MM.1S (cell line): ENCODE results near the gene DOK3.

Source experiments
- DNase-seq: peaks from one replicate; pipeline ENCODE4 v3.0.0-alpha.2; 2015
- H2AFZ ChIP-seq: fragments of 300-600 bp; sonication (generic); 2 replicates; pipeline ENCODE4 v1.6.0; 2016; ENCODE audit warnings: antibody characterized with exemption, low read length
- H3F3A ChIP-seq: fragments of 300-600 bp; sonication (generic); 2 replicates; pipeline ENCODE4 v1.6.1; 2016; ENCODE audit warnings: mild to moderate bottlenecking, antibody characterized with exemption, low read length, moderate library complexity, mixed read lengths; ENCODE audit not compliant: insufficient read depth
- H3K27ac ChIP-seq: fragments of 300-600 bp; sonication (generic); 2 replicates; pipeline ENCODE4 v1.5.1; 2016; ENCODE audit warnings: mild to moderate bottlenecking, low read length
- H3K27me3 ChIP-seq: fragments of 300-600 bp; sonication (generic); replicated peaks from 2 replicates; pipeline ENCODE4 v1.6.0; 2016; ENCODE audit warnings: low read length; ENCODE audit not compliant: insufficient read depth
- H3K36me3 ChIP-seq: fragments of 300-600 bp; sonication (generic); replicated peaks from 2 replicates; pipeline ENCODE4 v1.6.1; 2016; ENCODE audit warnings: mild to moderate bottlenecking, low read length, mixed read lengths; ENCODE audit not compliant: insufficient read depth
- H3K4me1 ChIP-seq: fragments of 300-600 bp; sonication (generic); 2 replicates; pipeline ENCODE4 v1.6.1; 2016; ENCODE audit warnings: low read length, mixed read lengths
- H3K4me2 ChIP-seq: fragments of 300-600 bp; sonication (generic); 2 replicates; pipeline ENCODE4 v1.6.0; 2016; ENCODE audit warnings: low read depth, low read length
- H3K4me3 ChIP-seq: fragments of 300-600 bp; sonication (generic); 2 replicates; pipeline ENCODE4 v1.5.1; 2016; ENCODE audit warnings: low read length, mixed read lengths
- H3K79me2 ChIP-seq: fragments of 300-600 bp; sonication (generic); 2 replicates; pipeline ENCODE4 v1.6.1; 2016; ENCODE audit warnings: mixed run types, low read length, mixed read lengths
- H3K9ac ChIP-seq: fragments of 300-600 bp; sonication (generic); 2 replicates; pipeline ENCODE4 v1.6.1; 2016; ENCODE audit warnings: low read length, mixed read lengths
- H3K9me2 ChIP-seq: fragments of 300-600 bp; sonication (generic); replicated peaks from 2 replicates; pipeline ENCODE4 v1.6.1; 2016; ENCODE audit warnings: mild to moderate bottlenecking, low read length, mixed read lengths; ENCODE audit not compliant: insufficient read depth
- H3K9me3 ChIP-seq: fragments of 300-600 bp; sonication (generic); replicated peaks from 2 replicates; pipeline ENCODE4 v1.6.1; 2016; ENCODE audit warnings: mild to moderate bottlenecking, low read length, mixed read lengths; ENCODE audit not compliant: insufficient read depth
- H4K20me1 ChIP-seq: fragments of 300-600 bp; sonication (generic); 2 replicates; pipeline ENCODE4 v1.6.1; 2016; ENCODE audit warnings: mild to moderate bottlenecking, low read length, moderate library complexity, mixed read lengths; ENCODE audit not compliant: insufficient read depth
- CTCF ChIP-seq: fragments of 300-600 bp; sonication (generic); IDR thresholded peaks from 2 replicates; pipeline ENCODE4 v1.5.1; 2016; ENCODE audit warnings: antibody characterized with exemption, low read length, mixed read lengths
- EZH2 ChIP-seq: fragments of 300-600 bp; sonication (generic); optimal IDR thresholded peaks from 2 replicates; pipeline ENCODE3; 2017; ENCODE audit warnings: low read depth, mild to moderate bottlenecking, antibody characterized with exemption, low read length, mixed read lengths
- EZH2phosphoT487 ChIP-seq: fragments of 300-600 bp; sonication (generic); IDR thresholded peaks from 2 replicates; pipeline ENCODE4 v1.6.1; 2018; ENCODE audit warnings: antibody characterized with exemption, low read length

Gene DOK3

GRCh38 chr5:177503351-177504085 is 6.1 kb downstream of the DOK3 start:
- no peak for TF ChIP-seq CTCF
- TF ChIP-seq EZH2: no peak
- TF ChIP-seq EZH2phosphoT487: no peak
- H3K4me1 ChIP-seq: peaks cover 20% of the 10 kb centered on the region

GRCh38 chr5:177502886-177503285 is 6.7 kb downstream of the DOK3 start:
- no peak overlapping the region for H3K9ac ChIP-seq
- H3K4me2 ChIP-seq: peak overlapping the region; percentile 57; the same call in 1 of the 2 replicates
- H2AFZ ChIP-seq: no peak overlapping the region
- H3K36me3 ChIP-seq: no peaks in the 10 kb centered on the region
- no peaks in the 10 kb centered on the region; the same call in 1 of the 2 replicates for H4K20me1 ChIP-seq
- H3K9me3 ChIP-seq: no peaks in the 10 kb centered on the region
- H3K79me2 ChIP-seq: no peaks in the 10 kb centered on the region
- peaks cover 20% of the 10 kb centered on the region for H3K4me1 ChIP-seq
- no peak overlapping the region for H3K27ac ChIP-seq
- DNase-seq: no peak
- peaks cover 19% of the 10 kb centered on the region for H3K27me3 ChIP-seq
- H3K4me3 ChIP-seq: no peak overlapping the region
- H3K9me2 ChIP-seq: no peaks in the 10 kb centered on the region
- TF ChIP-seq CTCF (no peak), EZH2 (no peak), EZH2phosphoT487 (no peak)
- peaks cover 14% of the 10 kb centered on the region for H3F3A ChIP-seq

More at GRCh38 chr5:177503351-177504085, 6.1 kb downstream of the DOK3 start:
- Histone ChIP-seq H2AFZ (no peak overlapping the region), H3K9ac (no peak overlapping the region), H3K27me3 (peaks cover 13% of the 10 kb centered on the region), H4K20me1 (no peaks in the 10 kb centered on the region; the same call in 1 of the 2 replicates), H3K36me3 (no peaks in the 10 kb centered on the region), H3K9me3 (no peaks in the 10 kb centered on the region), H3F3A (peaks cover 14% of the 10 kb centered on the region), H3K9me2 (no peaks in the 10 kb centered on the region), H3K27ac (no peak overlapping the region), H3K4me2 (no peak overlapping the region), H3K4me3 (no peak overlapping the region), H3K79me2 (no peaks in the 10 kb centered on the region)
- no peak for DNase-seq

GRCh38 chr5:177501874-177502678 is 7.5 kb downstream of the DOK3 start:
- Histone ChIP-seq H3K9me3 (no peaks in the 10 kb centered on the region), H4K20me1 (no peaks in the 10 kb centered on the region; the same call in 1 of the 2 replicates), H3K4me2 (peak overlapping the region; percentile 57), H3K27me3 (peaks cover 21% of the 10 kb centered on the region), H3K9ac (no peak overlapping the region), H3K4me1 (peaks cover 22% of the 10 kb centered on the region), H3K79me2 (no peaks in the 10 kb centered on the region), H3K36me3 (no peaks in the 10 kb centered on the region), H3K4me3 (no peak overlapping the region), H2AFZ (no peak overlapping the region), H3F3A (peaks cover 14% of the 10 kb centered on the region), H3K27ac (no peak overlapping the region), H3K9me2 (no peaks in the 10 kb centered on the region)
- TF ChIP-seq CTCF (no peak), EZH2phosphoT487 (0 out of 2 replicates have a peak, but pooled peaks have one; percentile 60)
- peak; percentile 22 for DNase-seq
